ENCODE results near the gene CAPN10. TPM values are rescaled to one million over a fixed set of nuclear protein-coding genes. Genes with fewer than 3 reads are reported as not detected.

Gene CAPN10
- total RNA-seq, 3 donors from 2014 or later, result 38.2 to 43.4 (median 41.1) TPM

DNA sequence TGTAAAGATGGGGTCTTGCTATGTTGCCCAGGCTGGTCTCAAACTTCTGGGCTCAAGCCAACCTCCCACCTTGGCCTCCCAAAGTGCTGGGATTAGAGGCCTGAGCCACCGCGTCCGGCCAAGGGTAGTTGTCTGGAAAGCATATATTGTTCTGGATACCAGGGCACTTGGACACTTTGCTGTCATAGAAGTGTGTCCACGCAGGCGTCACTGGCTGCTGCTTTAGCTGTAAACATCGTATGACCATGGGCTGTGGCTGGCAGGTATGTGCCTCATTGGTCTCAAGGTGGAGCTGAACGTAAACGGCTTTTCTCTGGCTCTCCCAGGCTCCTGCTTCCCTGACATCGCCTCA lies 35.5 kb downstream of the CAPN10 start:
- no peaks in the 10 kb centered on the region for H3K9me3 Mint-ChIP-seq
- no peaks in the 10 kb centered on the region for H3K27me3 Mint-ChIP-seq (ENCODE audit: low read depth)
- H3K4me1 Mint-ChIP-seq (ENCODE audit: low read depth), result peaks cover 49% of the 10 kb centered on the region

DNA sequence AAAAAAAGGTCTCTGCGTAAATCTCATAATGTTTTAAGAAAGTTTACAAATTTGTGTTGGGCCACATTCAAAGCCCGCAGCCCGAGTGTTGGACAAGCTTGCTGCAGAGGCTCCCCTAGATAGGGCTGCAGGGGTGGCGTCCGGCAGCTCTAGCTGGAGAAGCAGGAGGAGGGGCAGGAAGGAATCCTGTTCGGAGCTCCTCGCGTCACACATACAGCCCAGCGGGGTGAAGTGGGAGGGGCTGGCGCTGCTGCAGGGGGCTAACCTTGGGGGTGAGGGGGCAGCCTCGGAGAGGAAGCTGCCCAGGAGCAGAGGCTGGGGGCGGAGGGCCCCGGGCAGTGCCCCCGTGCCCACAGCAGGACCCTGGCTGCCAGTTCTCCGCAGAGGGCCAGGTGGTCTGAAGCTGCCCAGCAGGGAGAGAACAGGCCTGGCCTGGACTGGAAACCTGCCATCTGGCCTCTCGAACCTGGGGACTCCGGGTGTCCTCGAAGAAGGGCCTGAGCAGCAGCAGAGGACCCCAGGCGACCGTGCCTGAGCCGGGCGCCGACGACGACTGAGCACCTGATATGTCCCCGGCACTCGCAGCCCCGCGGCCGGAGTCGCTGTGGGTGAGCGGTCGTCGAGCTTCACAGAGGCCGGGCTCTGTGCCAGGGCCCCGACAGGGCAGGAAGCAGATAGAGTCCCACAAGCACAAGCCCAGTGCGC lies 36.1 kb downstream of the CAPN10 start:
- DNase-seq, result peak; percentile 51
- ATAC-seq, result no peak
- Mint-ChIP-seq H3K4me1 (ENCODE audit: low read depth) (peaks cover 54% of the 10 kb centered on the region), H3K36me3 (ENCODE audit: insufficient read depth) (peaks cover 7% of the 10 kb centered on the region), H3K4me3 (no peak overlapping the region), H3K9me3 (no peaks in the 10 kb centered on the region), H3K27me3 (ENCODE audit: low read depth) (no peaks in the 10 kb centered on the region)

More for the DNA sequence above, 35.5 kb downstream of the CAPN10 start:
- Mint-ChIP-seq H3K36me3 (ENCODE audit: insufficient read depth) (peaks cover 7% of the 10 kb centered on the region), H3K4me3 (no peak overlapping the region)
- ATAC-seq (no peak), DNase-seq (no peak)

DNA sequence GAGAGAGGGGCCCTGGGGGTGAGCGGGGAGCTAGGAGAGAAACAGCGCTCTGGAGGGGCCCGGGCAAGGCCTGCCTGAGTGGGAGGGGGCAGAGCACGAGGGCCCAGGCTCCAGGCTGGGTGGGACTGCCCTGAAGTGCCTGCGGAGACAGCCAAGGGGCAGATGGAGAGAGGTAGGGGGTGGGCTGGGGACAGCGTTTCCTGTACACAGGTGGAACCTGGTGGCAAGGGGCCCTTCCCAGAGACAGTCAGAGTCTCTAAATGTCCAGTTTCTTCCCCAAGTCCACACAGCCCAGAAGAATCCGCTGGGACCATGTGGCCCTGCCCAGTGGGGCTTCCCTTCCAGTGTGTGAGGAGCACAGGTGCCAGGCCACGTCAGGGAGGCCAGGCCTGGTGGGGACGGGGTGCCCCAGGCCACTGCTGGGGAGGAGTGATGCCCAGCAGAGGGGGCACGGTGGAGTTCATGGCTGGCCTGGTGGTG lies 37.0 kb downstream of the CAPN10 start:
- peaks cover 54% of the 10 kb centered on the region for H3K4me1 Mint-ChIP-seq (ENCODE audit: low read depth)
- DNase-seq (no peak), ATAC-seq (no peak)
- H3K36me3 Mint-ChIP-seq (ENCODE audit: insufficient read depth), result peaks cover 6% of the 10 kb centered on the region
- no peaks in the 10 kb centered on the region for H3K27me3 Mint-ChIP-seq (ENCODE audit: low read depth)
- H3K9me3 Mint-ChIP-seq, result no peaks in the 10 kb centered on the region
- no peak overlapping the region for H3K4me3 Mint-ChIP-seq

DNA sequence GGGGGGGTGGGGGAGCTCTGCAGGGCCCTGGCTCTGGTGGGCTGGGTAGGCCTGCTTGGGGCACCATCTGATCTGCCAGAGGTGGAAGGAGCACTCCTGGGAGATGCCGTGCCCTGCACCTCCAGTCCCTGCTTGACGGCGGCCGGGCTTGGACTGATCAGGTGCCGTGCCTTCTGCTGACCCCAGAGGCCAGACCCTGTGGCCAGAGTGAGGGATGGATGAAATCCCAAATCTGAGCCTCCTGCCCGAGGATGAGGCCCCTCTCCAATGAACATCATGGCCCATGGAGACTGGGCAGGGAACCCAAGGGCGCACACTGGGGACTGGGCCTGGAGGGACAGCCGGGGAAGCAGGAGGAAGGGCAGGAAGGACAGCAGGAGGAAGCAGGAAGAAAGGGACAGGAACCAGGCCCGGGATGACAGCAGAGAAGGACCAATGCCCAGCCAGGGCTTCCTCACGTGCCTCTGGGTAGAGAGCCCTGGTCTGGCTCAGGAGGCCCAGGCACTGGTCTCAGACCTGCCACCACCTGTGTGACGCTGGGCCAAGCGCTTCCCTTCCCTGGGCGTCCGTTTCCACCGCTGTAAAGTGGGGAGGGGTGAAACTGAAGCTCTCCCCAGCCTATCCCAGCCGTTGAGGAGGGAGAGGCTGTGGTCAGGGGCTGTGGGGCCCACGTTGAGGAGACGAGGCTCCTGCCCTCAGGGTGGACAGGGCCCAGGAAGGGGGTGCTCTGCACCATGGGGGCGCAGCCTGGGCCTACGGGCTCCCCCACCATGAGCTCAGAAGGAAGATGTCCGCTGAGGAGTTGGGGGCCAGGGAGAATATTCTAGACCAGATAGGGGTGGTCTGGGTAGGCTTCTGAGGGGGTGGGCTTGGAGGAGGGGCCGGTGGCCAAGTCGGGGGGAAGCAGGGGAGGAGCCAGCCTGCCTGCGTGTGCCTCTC lies 37.7 kb downstream of the CAPN10 start:
- Mint-ChIP-seq H3K9me3 (no peaks in the 10 kb centered on the region), H3K27me3 (ENCODE audit: low read depth) (no peaks in the 10 kb centered on the region), H3K4me1 (ENCODE audit: low read depth) (peaks cover 54% of the 10 kb centered on the region), H3K36me3 (ENCODE audit: insufficient read depth) (no peaks in the 10 kb centered on the region), H3K4me3 (peak overlapping the region; percentile 45)
- DNase-seq, result no peak
- ATAC-seq, result no peak

DNA sequence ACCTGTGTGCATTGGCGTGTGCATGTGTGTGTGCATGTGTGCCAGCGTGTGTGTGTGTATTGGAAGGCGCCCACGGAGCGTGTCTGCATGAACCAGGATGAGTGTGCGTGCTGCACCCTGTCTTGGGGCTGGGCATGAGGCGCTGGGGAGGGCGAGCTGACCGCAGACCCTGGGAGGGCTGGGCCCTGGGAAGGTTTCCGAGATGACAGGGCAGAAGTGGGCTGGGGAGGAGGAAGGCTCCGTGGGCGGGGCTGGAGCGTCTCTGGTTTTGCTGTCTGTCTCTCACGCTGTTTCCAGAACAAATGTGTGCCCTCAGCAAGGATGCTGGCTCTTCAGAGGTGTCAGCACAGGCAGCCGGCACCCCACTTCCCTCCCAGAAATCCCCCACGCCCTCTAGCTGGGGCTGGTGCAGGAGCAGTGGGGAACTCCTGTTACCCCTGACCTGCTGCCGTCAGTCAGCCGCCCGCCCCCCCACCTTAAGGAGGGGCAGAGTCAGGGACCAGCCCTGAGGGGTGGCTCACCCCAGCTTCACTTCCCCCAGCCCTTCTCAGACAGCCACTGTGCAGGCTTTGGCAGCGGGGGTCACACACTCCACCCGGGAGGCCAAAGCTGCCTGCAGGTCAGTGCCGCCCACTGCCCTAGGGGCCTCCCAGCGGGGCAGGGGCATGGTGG lies 38.6 kb downstream of the CAPN10 start, which contains the start of gene GPR35:
GPR35 (plus strand) TSS at position 531 of the 672 bp plus-strand sequence. CDS start 4,473 bp downstream, outside the sequence.
- Mint-ChIP-seq H3K4me3 (peak within 1 kb of the TSS; percentile 45), H3K27me3 (ENCODE audit: low read depth) (no peaks in the 10 kb centered on the region), H3K4me1 (ENCODE audit: low read depth) (peaks cover 54% of the 10 kb centered on the region), H3K36me3 (ENCODE audit: insufficient read depth) (no peaks in the 10 kb centered on the region), H3K9me3 (no peaks in the 10 kb centered on the region)
- DNase-seq, result peak; percentile 75
- peak; percentile 39 to 45 for ATAC-seq

DNA sequence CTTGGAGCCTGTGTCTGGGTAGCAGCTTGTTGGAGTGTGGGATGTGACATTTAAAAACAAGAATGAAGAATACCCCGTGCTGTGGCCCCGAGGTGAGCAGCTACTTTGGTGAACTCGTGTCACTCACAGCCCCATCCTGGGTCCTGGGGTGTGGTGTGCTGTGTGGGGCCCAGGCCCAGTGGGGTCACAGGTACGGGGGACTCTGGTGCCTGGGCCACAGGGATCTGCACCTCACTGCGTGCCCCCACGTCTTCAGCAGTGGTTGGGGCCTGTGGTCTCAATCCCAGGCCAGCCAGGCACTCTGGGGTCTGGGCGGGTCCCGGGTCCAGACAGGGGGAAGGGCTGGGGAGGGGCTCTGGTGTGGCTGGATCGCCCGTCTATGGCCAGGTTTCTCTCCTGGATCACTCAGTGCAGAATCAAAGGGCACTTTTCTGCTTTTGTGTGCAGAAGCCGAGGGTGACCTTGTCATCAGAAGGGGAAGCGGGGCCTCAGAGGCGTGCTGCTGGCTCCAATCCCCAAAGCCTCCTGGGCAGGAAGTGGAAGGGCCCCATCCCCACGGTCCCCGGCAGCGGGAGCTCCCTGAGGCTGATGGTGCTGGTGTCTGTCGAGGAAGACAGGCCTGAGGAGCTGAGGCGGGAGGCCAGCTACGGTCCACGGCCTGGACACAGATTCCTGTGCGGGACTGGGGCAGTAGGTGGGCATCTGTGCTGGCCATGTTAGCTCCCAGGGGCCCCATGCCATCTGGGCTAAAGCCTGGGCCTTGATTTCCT lies 40.2 kb downstream of the CAPN10 start:
- Mint-ChIP-seq H3K4me3 (no peak overlapping the region), H3K9me3 (no peaks in the 10 kb centered on the region), H3K4me1 (ENCODE audit: low read depth) (peaks cover 44% of the 10 kb centered on the region), H3K36me3 (ENCODE audit: insufficient read depth) (no peaks in the 10 kb centered on the region), H3K27me3 (ENCODE audit: low read depth) (no peaks in the 10 kb centered on the region)
- peak; percentile 6 to 15 for ATAC-seq
- DNase-seq, result peak; percentile 7

DNA sequence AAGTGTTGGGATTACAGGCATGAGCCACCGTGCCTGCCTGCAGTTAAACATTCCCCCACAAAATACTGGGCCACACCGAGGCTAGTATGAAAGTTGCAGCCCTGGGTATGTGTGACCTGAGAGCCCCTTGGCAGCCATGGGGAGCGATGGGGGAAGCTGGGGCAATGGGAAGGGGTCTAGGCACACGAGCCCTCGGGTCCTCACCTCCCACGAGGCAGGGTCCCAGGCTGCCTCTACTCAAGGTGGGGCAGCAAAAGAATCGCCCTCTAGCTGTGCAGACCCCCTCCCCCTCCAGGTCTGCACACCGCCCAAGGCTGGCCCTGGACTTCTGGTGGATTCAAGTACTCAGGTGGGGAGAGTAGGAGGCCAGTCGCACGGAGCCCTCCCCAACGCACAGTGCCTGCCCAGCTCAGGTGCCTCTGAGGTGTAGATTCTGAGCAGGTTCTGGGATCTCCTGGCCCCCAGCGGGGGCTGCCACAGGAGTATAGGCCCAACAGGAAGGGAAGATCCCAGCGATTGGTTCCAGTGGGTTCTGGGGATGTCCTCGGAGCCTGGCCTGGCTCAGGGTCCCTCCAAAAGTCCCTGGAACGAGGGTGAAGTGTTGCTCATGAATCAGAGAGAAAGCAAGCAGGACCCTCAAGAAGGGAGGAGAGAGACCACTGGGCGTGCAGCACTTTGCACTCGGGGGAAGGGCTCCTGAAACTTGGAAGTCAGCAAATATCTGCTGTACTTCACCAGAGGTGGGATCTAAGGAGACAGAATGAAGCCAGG lies 41.4 kb downstream of the CAPN10 start:
- Mint-ChIP-seq H3K4me1 (ENCODE audit: low read depth) (peaks cover 34% of the 10 kb centered on the region), H3K9me3 (peaks cover under 1% of the 10 kb centered on the region), H3K4me3 (no peak overlapping the region), H3K27me3 (ENCODE audit: low read depth) (no peaks in the 10 kb centered on the region), H3K36me3 (ENCODE audit: insufficient read depth) (no peaks in the 10 kb centered on the region)
- ATAC-seq, result no peak
- DNase-seq, result no peak

DNA sequence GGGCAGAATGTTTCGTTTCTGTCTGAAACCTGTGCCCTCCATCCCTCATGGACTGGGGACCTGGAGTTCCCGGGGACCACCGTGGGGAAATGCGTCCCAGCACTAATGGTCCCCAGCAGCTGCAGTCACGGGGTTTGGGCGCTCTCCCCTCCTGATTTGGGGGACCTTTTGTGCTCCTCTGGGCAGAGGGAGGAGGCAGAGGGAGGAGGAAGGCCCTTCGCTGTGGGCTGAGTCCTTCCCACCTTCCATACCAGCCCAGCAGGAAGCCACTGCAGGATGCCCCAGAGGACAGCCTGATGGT lies 41.9 kb downstream of the CAPN10 start:
- H3K36me3 Mint-ChIP-seq (ENCODE audit: insufficient read depth), result no peaks in the 10 kb centered on the region
- ATAC-seq (no peak), DNase-seq (no peak)
- H3K9me3 Mint-ChIP-seq, result peaks cover 6% of the 10 kb centered on the region
- H3K4me3 Mint-ChIP-seq, result no peak overlapping the region
- peaks cover 30% of the 10 kb centered on the region for H3K4me1 Mint-ChIP-seq (ENCODE audit: low read depth)
- no peaks in the 10 kb centered on the region for H3K27me3 Mint-ChIP-seq (ENCODE audit: low read depth)

DNA sequence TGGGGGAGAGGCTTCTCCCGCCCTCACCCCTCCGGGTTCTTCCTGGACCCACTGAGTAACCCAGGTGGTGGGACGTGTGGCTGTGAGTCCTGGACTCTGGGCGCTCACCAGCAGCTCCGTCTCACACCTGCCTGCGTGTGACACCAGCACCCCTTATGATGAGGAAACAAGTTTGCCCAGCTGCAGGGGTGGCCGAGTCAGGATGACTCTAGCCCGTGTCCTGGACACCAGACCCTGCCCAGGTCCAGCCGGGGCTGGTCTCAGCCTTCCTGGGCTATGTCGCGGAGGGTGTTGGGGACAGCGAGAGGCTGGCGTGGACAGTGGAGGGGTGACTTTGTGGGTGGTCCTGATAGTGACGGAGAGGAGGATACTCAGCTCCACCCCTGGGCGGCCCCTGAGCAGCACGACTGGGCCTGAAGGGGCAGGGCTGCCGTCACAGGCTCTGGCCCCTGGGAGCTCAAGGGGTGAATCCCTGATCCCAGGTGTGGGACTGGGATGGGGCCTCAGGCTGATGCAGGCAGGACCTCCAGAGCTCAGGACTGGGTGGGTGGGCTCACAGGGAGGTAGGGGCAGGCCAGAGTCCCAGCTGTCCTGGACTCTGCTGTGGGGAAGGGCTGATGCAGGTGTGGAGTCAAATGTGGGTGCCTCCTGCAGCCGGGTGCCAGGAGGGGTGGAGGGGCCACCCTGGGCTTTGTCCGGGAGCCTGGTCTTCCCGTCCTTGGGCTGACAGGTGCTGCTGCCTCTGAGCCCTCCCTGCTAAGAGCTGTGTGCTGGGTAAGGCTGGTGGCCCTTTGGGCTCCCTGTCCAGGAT lies 42.5 kb downstream of the CAPN10 start:
- H3K9me3 Mint-ChIP-seq, result peaks cover 9% of the 10 kb centered on the region
- peaks cover 26% of the 10 kb centered on the region for H3K4me1 Mint-ChIP-seq (ENCODE audit: low read depth)
- ATAC-seq (no peak), DNase-seq (no peak)
- no peaks in the 10 kb centered on the region for H3K27me3 Mint-ChIP-seq (ENCODE audit: low read depth)
- no peak overlapping the region for H3K4me3 Mint-ChIP-seq
- no peaks in the 10 kb centered on the region for H3K36me3 Mint-ChIP-seq (ENCODE audit: insufficient read depth)

DNA sequence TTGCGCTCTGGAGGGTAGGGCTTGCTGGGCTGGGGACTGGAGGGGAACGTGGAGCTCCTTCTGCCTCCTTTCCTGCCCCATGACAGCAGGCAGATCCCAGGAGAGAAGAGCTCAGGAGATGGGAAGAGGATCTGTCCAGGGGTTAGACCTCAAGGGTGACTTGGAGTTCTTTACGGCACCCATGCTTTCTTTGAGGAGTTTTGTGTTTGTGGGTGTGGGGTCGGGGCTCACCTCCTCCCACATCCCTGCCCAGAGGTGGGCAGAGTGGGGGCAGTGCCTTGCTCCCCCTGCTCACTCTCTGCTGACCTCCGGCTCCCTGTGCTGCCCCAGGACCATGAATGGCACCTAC lies 43.1 kb downstream of the CAPN10 start:
- Mint-ChIP-seq H3K9me3 (peaks cover 11% of the 10 kb centered on the region), H3K4me3 (no peak overlapping the region), H3K4me1 (ENCODE audit: low read depth) (peaks cover 24% of the 10 kb centered on the region), H3K27me3 (ENCODE audit: low read depth) (no peaks in the 10 kb centered on the region), H3K36me3 (ENCODE audit: insufficient read depth) (peaks cover 2% of the 10 kb centered on the region)
- ATAC-seq, result no peak
- no peak for DNase-seq

DNA sequence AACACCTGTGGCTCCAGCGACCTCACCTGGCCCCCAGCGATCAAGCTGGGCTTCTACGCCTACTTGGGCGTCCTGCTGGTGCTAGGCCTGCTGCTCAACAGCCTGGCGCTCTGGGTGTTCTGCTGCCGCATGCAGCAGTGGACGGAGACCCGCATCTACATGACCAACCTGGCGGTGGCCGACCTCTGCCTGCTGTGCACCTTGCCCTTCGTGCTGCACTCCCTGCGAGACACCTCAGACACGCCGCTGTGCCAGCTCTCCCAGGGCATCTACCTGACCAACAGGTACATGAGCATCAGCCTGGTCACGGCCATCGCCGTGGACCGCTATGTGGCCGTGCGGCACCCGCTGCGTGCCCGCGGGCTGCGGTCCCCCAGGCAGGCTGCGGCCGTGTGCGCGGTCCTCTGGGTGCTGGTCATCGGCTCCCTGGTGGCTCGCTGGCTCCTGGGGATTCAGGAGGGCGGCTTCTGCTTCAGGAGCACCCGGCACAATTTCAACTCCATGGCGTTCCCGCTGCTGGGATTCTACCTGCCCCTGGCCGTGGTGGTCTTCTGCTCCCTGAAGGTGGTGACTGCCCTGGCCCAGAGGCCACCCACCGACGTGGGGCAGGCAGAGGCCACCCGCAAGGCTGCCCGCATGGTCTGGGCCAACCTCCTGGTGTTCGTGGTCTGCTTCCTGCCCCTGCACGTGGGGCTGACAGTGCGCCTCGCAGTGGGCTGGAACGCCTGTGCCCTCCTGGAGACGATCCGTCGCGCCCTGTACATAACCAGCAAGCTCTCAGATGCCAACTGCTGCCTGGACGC lies 43.6 kb downstream of the CAPN10 start:
- Mint-ChIP-seq H3K36me3 (ENCODE audit: insufficient read depth) (peaks cover 2% of the 10 kb centered on the region), H3K4me3 (no peak overlapping the region), H3K27me3 (ENCODE audit: low read depth) (no peaks in the 10 kb centered on the region), H3K9me3 (peaks cover 11% of the 10 kb centered on the region), H3K4me1 (ENCODE audit: low read depth) (peaks cover 19% of the 10 kb centered on the region)
- DNase-seq (no peak), ATAC-seq (no peak)

All from activated T-cell treated with anti-CD3 and anti-CD28 coated beads, Interleukin-2, amount 50 U/mL, for 4 hours (primary cell).